SK-N-SH (cell line): ENCODE measurements around the gene TBC1D19. TPM values are rescaled to one million over a fixed set of nuclear protein-coding genes. Genes with fewer than 3 reads are reported as not detected.

Experiments used
- CTCF ChIA-PET: fragments of 300-600, 350-600 bp; formaldehyde crosslinking; extraction: SDS; loops from one replicate; lab custom pipeline; 2021; lab: Yijun Ruan, JAX
- POLR2A ChIA-PET: fragments of 350-600 bp; sonication (Branson Sonifier 250); formaldehyde crosslinking; extraction: SDS; loops from one replicate; lab custom pipeline; 2020; ENCODE audit warnings: antibody characterized with exemption, inconsistent platforms; lab: Yijun Ruan, JAX
- DNase-seq: peaks from one replicate; pipeline ENCODE4 v3.0.0; 2012
- H2AFZ ChIP-seq: fragments of 200-600 bp; sonication (generic); 2 replicates; pipeline ENCODE4 v1.8.1; 2016; ENCODE audit warnings: antibody characterized with exemption, mild to moderate bottlenecking, low read depth
- H3F3A ChIP-seq: fragments of 200-600 bp; sonication (generic); replicated peaks from 2 replicates; pipeline ENCODE3; 2016; ENCODE audit warnings: antibody characterized with exemption, mild to moderate bottlenecking; ENCODE audit not compliant: insufficient read depth
- H3K27ac ChIP-seq, 2 experiments: fragments of 200-500 bp in 1 of 2; fragments of 200-600 bp in 1 of 2; sonication (Bioruptor generic) in 1 of 2; sonication (generic), shearing (Covaris generic) in 1 of 2; 2 replicates each; pipeline versions ENCODE4 v1.5.1 to v1.6.1; 2014 to 2016; ENCODE audit warnings: low read depth in 2 of 2, inconsistent platforms in 1 of 2, low read length in 1 of 2, mild to moderate bottlenecking in 1 of 2, mixed read lengths in 1 of 2
- H3K27me3 ChIP-seq: fragments of 200-600 bp; sonication (generic), shearing (Covaris generic); 2 replicates; pipeline ENCODE4 v1.6.1; 2016; ENCODE audit warnings: mixed run types; ENCODE audit not compliant: insufficient read depth
- H3K36me3 ChIP-seq, 2 experiments: fragments of 200-500 bp in 1 of 2; fragments of 200-600 bp in 1 of 2; sonication (Bioruptor generic) in 1 of 2; sonication (generic) in 1 of 2; replicated peaks in 1 of 2; 2 replicates each; pipeline versions ENCODE3 to v1.5.1; 2014 to 2016; ENCODE audit warnings: low read length in 1 of 2, mild to moderate bottlenecking in 1 of 2; ENCODE audit not compliant: insufficient read depth in 2 of 2, control insufficient read depth in 1 of 2
- H3K4me1 ChIP-seq, 2 experiments: fragments of 200-500 bp in 1 of 2; fragments of 200-600 bp in 1 of 2; sonication (Bioruptor generic) in 1 of 2; sonication (generic), shearing (Covaris generic) in 1 of 2; 2 replicates each; pipeline versions ENCODE4 v1.5.1 to v1.6.1; 2014 to 2016; ENCODE audit warnings: low read depth in 1 of 2, low read length in 1 of 2, mixed run types in 1 of 2; ENCODE audit not compliant: insufficient read depth in 2 of 2, control insufficient read depth in 1 of 2
- H3K4me2 ChIP-seq: fragments of 200-600 bp; sonication (generic), shearing (Covaris generic); 2 replicates; pipeline ENCODE4 v1.6.1; 2017; ENCODE audit warnings: mixed run types
- H3K4me3 ChIP-seq, 2 experiments: fragments of 200-500 bp in 1 of 2; fragments of 200-600 bp in 1 of 2; sonication (Bioruptor generic) in 1 of 2; sonication (generic), shearing (Covaris generic) in 1 of 2; 2 replicates each; pipeline versions ENCODE4 v1.5.1 to v1.8.1; 2014 to 2016; ENCODE audit warnings: low read depth in 2 of 2, inconsistent platforms in 1 of 2, low read length in 1 of 2, mild to moderate bottlenecking in 1 of 2, mixed read lengths in 1 of 2, moderate library complexity in 1 of 2
- H3K79me2 ChIP-seq: fragments of 200-600 bp; sonication (generic); 2 replicates; pipeline ENCODE4 v1.8.1; 2017; ENCODE audit warnings: mild to moderate bottlenecking; ENCODE audit not compliant: insufficient read depth
- H3K9ac ChIP-seq: fragments of 200-600 bp; sonication (generic); 2 replicates; pipeline ENCODE4 v1.6.1; 2017; ENCODE audit warnings: mixed run types
- H3K9me2 ChIP-seq: fragments of 200-600 bp; sonication (generic); 2 replicates; pipeline ENCODE4 v1.6.1; 2017; ENCODE audit warnings: mixed run types
- H3K9me3 ChIP-seq: fragments of 200-600 bp; sonication (generic); 2 replicates; pipeline ENCODE4 v1.6.1; 2017; ENCODE audit warnings: mixed run types, mild to moderate bottlenecking, moderate library complexity
- H4K20me1 ChIP-seq: fragments of 200-600 bp; sonication (generic); 2 replicates; pipeline ENCODE4 v1.6.1; 2017; ENCODE audit warnings: mild to moderate bottlenecking, mixed run types; ENCODE audit not compliant: insufficient read depth
- ELF1 ChIP-seq: IDR thresholded peaks from 2 replicates; pipeline ENCODE4 v1.4.0; 2012
- GATA2 ChIP-seq: sonication (generic); formaldehyde crosslinking; IDR thresholded peaks from 2 replicates; pipeline ENCODE4 v1.5.0; 2020; ENCODE audit warnings: mild to moderate bottlenecking, missing genetic modification reagents
- IRF3 ChIP-seq: fragments of 150-350 bp; IDR thresholded peaks from 2 replicates; pipeline ENCODE4 v1.6.1; 2016; ENCODE audit warnings: mild to moderate bottlenecking, low read depth, low read length
- JUND ChIP-seq: IDR thresholded peaks from 2 replicates; pipeline ENCODE4 v1.4.0; 2012
- MEF2A ChIP-seq: IDR thresholded peaks from 2 replicates; pipeline ENCODE4 v1.4.0; 2012; ENCODE audit warnings: low read depth, borderline replicate concordance
- NFIC ChIP-seq: IDR thresholded peaks from 2 replicates; pipeline ENCODE4 v1.4.0; 2012; ENCODE audit warnings: borderline replicate concordance
- POLR2AphosphoS5 ChIP-seq: IDR thresholded peaks from 2 replicates; pipeline ENCODE4 v1.6.1; 2012; ENCODE audit warnings: low read depth, low read length
- SIN3A ChIP-seq: IDR thresholded peaks from 2 replicates; pipeline ENCODE4 v1.6.1; 2012; ENCODE audit warnings: low read depth, mild to moderate bottlenecking, low read length, moderate library complexity, borderline replicate concordance
- TEAD4 ChIP-seq: IDR thresholded peaks from 2 replicates; pipeline ENCODE4 v1.4.0; 2012; ENCODE audit warnings: mild to moderate bottlenecking, borderline replicate concordance; ENCODE audit not compliant: insufficient read depth
- WGBS: methylation state at CpG from one replicate; pipeline ENCODE4 v1.1.6; 2017; ENCODE audit warnings: low lambda C conversion rate; 5-methylcytosine and 5-hydroxymethylcytosine counted together
- polyA plus RNA-seq, 3 experiments: library from polyadenylated mRNA; depleted of rRNA; stranded (reverse); fragments of >200 nt; gene quantifications; 2 replicates each; pipeline ENCODE4 v1.2.3, GENCODE V29; 2012
- TF ChIP-seq, protein P1 (sequence below): fragments of 200-600 bp; sonication (generic); IDR thresholded peaks from 2 replicates; pipeline ENCODE4 v1.6.1; 2017; ENCODE audit warnings: antibody characterized with exemption, mild to moderate bottlenecking, moderate library complexity
- TF ChIP-seq, protein P2 (sequence below): IDR thresholded peaks from 2 replicates; pipeline ENCODE4 v1.6.1; 2012; ENCODE audit warnings: mild to moderate bottlenecking, low read depth, low read length, moderate library complexity
- TF ChIP-seq, protein P3 (sequence below): IDR thresholded peaks from 2 replicates; pipeline ENCODE4 v1.4.0; 2012; ENCODE audit warnings: low read depth, borderline replicate concordance

The TBC1D19 gene
- polyA plus RNA-seq, 1 of the 3 experiments (the other 2 are of a cell fraction): 4.2 TPM

DNA sequence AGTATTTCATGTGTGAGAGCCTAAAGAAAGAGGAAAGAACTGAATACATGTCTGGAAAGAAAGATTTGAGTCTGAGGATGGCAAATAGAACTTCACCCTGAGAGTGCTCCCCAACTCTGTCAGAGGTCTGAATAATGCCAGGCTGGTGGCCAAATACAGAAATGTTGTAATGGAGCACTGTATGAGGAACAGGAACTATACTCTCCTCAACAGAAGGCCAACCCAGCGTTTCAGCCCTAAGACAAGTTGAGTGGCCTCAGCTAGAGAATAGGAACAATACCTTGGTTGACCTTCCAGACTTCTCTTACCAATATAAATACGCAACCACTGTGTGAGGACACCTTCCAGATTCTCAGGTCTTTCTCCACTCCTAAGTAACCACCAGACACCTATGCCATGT is 182.3 kb downstream of the TBC1D19 start:
- Histone ChIP-seq H3K27ac (no peak overlapping the region), H3K4me3 (no peak overlapping the region), H3K9me3 (no peaks in the 10 kb centered on the region), H3K27me3 (no peaks in the 10 kb centered on the region), H3K4me1 (no peaks in the 10 kb centered on the region), H2AFZ (no peak overlapping the region), H3F3A (no peaks in the 10 kb centered on the region), H3K9ac (no peak overlapping the region), H3K36me3 (peaks cover 6 to 14% of the 10 kb centered on the region in 2 experiments), H4K20me1 (no peaks in the 10 kb centered on the region), H3K4me2 (no peak overlapping the region), H3K9me2 (no peaks in the 10 kb centered on the region), H3K79me2 (no peaks in the 10 kb centered on the region)
- 100% methylated on average over 1 of the region's 2 CpGs for WGBS
- no peak for DNase-seq
- CTCF ChIA-PET: no interaction called here
- TF ChIP-seq MEF2A (no peak), NFIC (no peak), GATA2 (no peak), POLR2AphosphoS5 (no peak), ELF1 (no peak), SIN3A (no peak), TEAD4 (no peak), JUND (no peak), IRF3 (no peak)
- TF ChIP-seq, protein P1, sequence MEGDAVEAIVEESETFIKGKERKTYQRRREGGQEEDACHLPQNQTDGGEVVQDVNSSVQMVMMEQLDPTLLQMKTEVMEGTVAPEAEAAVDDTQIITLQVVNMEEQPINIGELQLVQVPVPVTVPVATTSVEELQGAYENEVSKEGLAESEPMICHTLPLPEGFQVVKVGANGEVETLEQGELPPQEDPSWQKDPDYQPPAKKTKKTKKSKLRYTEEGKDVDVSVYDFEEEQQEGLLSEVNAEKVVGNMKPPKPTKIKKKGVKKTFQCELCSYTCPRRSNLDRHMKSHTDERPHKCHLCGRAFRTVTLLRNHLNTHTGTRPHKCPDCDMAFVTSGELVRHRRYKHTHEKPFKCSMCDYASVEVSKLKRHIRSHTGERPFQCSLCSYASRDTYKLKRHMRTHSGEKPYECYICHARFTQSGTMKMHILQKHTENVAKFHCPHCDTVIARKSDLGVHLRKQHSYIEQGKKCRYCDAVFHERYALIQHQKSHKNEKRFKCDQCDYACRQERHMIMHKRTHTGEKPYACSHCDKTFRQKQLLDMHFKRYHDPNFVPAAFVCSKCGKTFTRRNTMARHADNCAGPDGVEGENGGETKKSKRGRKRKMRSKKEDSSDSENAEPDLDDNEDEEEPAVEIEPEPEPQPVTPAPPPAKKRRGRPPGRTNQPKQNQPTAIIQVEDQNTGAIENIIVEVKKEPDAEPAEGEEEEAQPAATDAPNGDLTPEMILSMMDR: no peak
- TF ChIP-seq, protein P2, sequence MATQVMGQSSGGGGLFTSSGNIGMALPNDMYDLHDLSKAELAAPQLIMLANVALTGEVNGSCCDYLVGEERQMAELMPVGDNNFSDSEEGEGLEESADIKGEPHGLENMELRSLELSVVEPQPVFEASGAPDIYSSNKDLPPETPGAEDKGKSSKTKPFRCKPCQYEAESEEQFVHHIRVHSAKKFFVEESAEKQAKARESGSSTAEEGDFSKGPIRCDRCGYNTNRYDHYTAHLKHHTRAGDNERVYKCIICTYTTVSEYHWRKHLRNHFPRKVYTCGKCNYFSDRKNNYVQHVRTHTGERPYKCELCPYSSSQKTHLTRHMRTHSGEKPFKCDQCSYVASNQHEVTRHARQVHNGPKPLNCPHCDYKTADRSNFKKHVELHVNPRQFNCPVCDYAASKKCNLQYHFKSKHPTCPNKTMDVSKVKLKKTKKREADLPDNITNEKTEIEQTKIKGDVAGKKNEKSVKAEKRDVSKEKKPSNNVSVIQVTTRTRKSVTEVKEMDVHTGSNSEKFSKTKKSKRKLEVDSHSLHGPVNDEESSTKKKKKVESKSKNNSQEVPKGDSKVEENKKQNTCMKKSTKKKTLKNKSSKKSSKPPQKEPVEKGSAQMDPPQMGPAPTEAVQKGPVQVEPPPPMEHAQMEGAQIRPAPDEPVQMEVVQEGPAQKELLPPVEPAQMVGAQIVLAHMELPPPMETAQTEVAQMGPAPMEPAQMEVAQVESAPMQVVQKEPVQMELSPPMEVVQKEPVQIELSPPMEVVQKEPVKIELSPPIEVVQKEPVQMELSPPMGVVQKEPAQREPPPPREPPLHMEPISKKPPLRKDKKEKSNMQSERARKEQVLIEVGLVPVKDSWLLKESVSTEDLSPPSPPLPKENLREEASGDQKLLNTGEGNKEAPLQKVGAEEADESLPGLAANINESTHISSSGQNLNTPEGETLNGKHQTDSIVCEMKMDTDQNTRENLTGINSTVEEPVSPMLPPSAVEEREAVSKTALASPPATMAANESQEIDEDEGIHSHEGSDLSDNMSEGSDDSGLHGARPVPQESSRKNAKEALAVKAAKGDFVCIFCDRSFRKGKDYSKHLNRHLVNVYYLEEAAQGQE: no peak
- TF ChIP-seq, protein P3, sequence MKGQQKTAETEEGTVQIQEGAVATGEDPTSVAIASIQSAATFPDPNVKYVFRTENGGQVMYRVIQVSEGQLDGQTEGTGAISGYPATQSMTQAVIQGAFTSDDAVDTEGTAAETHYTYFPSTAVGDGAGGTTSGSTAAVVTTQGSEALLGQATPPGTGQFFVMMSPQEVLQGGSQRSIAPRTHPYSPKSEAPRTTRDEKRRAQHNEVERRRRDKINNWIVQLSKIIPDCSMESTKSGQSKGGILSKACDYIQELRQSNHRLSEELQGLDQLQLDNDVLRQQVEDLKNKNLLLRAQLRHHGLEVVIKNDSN: no peak
- POLR2A ChIA-PET: no interaction called here
